Body of pancreas (tissue), 4 donors: ENCODE measurements around the gene SLC6A8. TPM values are rescaled to one million over a fixed set of nuclear protein-coding genes. Genes with fewer than 3 reads are reported as not detected.

Source experiments
- ATAC-seq: fragments of 150-250 bp; one replicate; pipeline ENCODE4 v1.9.1; 2016
- DNase-seq, 4 donors: peaks; one replicate each; pipeline ENCODE4 v3.0.0-alpha.2; 2019
- H3K27ac ChIP-seq, 4 donors: fragments of 200-600 bp; sonication (generic); 1 replicate in 3 of 4; 2 replicates in 1 of 4; pipeline versions ENCODE4 v1.5.1 to v1.6.1; 2016 to 2019; ENCODE audit warnings: mild to moderate bottlenecking in 1 of 4, mixed read lengths in 1 of 4, moderate library complexity in 1 of 4
- H3K27me3 ChIP-seq, 2 donors: fragments of 200-600 bp; sonication (generic); one replicate each; pipeline ENCODE4 v1.6.0; 2016; ENCODE audit warnings: mild to moderate bottlenecking in 1 of 2
- H3K36me3 ChIP-seq, 2 donors: fragments of 200-600 bp; sonication (generic); replicated peaks in 1 of 2; 2 replicates each; pipeline ENCODE4 v1.5.1; 2016; ENCODE audit warnings: low read depth in 2 of 2; ENCODE audit not compliant: insufficient read depth in 1 of 2
- H3K4me1 ChIP-seq: fragments of 200-600 bp; sonication (generic); one replicate; pipeline ENCODE4 v1.6.0; 2016
- H3K4me3 ChIP-seq, 2 donors: fragments of 200-600 bp; sonication (generic); 1 replicate in 1 of 2; 2 replicates in 1 of 2; pipeline ENCODE4 v1.5.1; 2016 to 2019
- H3K9me3 ChIP-seq, 3 donors: fragments of 200-600 bp; sonication (generic); 1 replicate in 2 of 3; 2 replicates in 1 of 3; pipeline ENCODE4 v1.5.1; 2016
- CTCF ChIP-seq, 7 experiments: fragments of 450-650 bp in 4 of 7; fragments of 200-600 bp in 3 of 7; sonication (generic) in 3 of 7; IDR thresholded peaks; one replicate each; pipeline ENCODE4 v1.5.1; 2016 to 2019; ENCODE audit warnings: antibody characterized with exemption in 7 of 7
- POLR2A ChIP-seq, 3 donors: fragments of 450-650 bp; IDR thresholded peaks; one replicate each; pipeline ENCODE4 v1.6.1; 2016; ENCODE audit warnings: antibody characterized with exemption in 3 of 3, mild to moderate bottlenecking in 2 of 3
- WGBS, 2 donors: methylation state at CpG; one replicate each; pipeline ENCODE4 v1.1.5; 2017; 5-methylcytosine and 5-hydroxymethylcytosine counted together
- intact Hi-C: fragments of 100-400 bp; cut with DNase I; formaldehyde crosslinking; loops from one replicate; pipeline ENCODE4 v1.15.1; 2023
- total RNA-seq, 2 donors: library from RNA; depleted of rRNA; stranded (reverse); fragments of >200 nt; gene quantifications; one replicate each; pipeline ENCODE4 v1.1.0, GENCODE V29; 2016

The SLC6A8 gene
- total RNA-seq, 2 donors from 2014 or later = 11.7 to 18.5 TPM

DNA sequence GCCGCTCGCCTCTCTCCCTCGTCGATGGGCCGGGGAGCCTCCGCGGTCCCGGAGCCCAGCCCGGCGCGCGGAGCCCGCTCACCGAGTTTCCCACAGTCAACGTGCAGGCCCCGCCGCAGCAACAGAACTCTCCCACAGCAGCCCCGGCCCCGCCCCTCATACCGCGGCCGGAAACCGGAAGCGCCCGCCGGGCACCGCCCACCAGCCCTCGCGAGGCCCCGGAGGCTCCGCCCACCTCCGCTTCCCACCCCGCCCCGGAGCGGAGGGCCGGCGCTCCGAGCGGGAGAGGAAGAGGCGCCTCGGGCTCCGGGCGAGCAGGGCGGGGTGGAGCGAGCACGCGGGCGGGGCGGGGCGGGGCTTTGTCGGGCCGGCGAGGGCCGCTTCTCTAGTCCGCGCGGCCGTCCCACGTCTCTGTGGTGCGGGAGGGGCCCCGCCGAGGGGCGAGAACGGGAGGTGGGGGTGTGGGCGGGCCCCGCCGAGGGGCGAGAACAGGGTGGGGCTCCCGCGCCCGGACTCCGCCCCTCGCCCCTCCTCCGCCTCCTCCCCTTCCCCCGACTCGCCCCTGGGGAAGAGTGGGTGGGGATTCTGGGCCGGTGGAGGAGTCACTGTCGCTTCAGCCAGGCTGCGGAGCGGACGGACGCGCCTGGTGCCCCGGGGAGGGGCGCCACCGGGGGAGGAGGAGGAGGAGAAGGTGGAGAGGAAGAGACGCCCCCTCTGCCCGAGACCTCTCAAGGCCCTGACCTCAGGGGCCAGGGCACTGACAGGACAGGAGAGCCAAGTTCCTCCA lies 36.7 kb downstream of the SLC6A8 start, which contains the start of the genes ABCD1 and BCAP31:
ABCD1 (plus strand) TSS at position 605 of the 787 bp plus-strand sequence. CDS start 411 bp downstream, outside the sequence.
BCAP31 (minus strand) TSS at position 136 of the 787 bp plus-strand sequence. CDS start 1,143 bp downstream, outside the sequence.
- Histone ChIP-seq H3K27ac (peak within 1 kb of the TSS; percentile 63 to 92 (median 87)), H3K27me3 (no peaks in the 10 kb centered on the region), H3K4me1 (peaks cover 77% of the 10 kb centered on the region), H3K9me3 (no peaks in the 10 kb centered on the region), H3K4me3 (peak within 1 kb of the TSS; percentile 36 to 58), H3K36me3 (no peaks in the 10 kb centered on the region)
- intact Hi-C loops = no loop called here
- peak; percentile 76 to 95 (median 91) for TF ChIP-seq POLR2A (IDR thresholded peaks at IDR 0.05)
- no peak for TF ChIP-seq CTCF (IDR thresholded peaks at IDR 0.05)
- WGBS, 2 donors = 1% methylated on average over 34 of the region's 88 CpGs; no CpG with 5 or more reads in 1 of the 2 donors
- peak; percentile 78 for ATAC-seq
- DNase-seq = peak; percentile 89 to 91 (median 90)

DNA sequence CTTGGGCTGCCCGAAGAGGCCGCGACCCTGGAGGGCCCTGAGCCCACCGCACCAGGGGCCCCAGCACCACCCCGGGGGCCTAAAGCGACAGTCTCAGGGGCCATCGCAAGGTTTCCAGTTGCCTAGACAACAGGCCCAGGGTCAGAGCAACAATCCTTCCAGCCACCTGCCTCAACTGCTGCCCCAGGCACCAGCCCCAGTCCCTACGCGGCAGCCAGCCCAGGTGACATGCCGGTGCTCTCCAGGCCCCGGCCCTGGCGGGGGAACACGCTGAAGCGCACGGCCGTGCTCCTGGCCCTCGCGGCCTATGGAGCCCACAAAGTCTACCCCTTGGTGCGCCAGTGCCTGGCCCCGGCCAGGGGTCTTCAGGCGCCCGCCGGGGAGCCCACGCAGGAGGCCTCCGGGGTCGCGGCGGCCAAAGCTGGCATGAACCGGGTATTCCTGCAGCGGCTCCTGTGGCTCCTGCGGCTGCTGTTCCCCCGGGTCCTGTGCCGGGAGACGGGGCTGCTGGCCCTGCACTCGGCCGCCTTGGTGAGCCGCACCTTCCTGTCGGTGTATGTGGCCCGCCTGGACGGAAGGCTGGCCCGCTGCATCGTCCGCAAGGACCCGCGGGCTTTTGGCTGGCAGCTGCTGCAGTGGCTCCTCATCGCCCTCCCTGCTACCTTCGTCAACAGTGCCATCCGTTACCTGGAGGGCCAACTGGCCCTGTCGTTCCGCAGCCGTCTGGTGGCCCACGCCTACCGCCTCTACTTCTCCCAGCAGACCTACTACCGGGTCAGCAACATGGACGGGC lies 37.5 kb downstream of the SLC6A8 start:
- DNase-seq = peak in 3 of 4 donors; percentile 21 to 37 (median 27)
- Histone ChIP-seq H3K9me3 (no peaks in the 10 kb centered on the region), H3K27me3 (no peaks in the 10 kb centered on the region), H3K4me3 (peak overlapping the region; percentile 10 to 36), H3K27ac (peak overlapping the region; percentile 63 to 92 (median 87)), H3K4me1 (peaks cover 70% of the 10 kb centered on the region), H3K36me3 (no peaks in the 10 kb centered on the region)
- TF ChIP-seq CTCF (IDR thresholded peaks at IDR 0.05) (no peak), POLR2A (IDR thresholded peaks at IDR 0.05) (no peak)
- no peak for ATAC-seq
- intact Hi-C loops = no loop called here
- 0 to 27% methylated on average over 1 to 19 of the region's 55 CpGs for WGBS, 2 donors

- no peaks in the 10 kb centered on the region for H3K27me3 ChIP-seq
- peaks cover 63% of the 10 kb centered on the region for H3K4me1 ChIP-seq
- intact Hi-C loops = no loop called here
- H3K36me3 ChIP-seq = no peaks in the 10 kb centered on the region
- ATAC-seq = no peak
- DNase-seq = peak in 1 of 4 donors; percentile 40
- 29% methylated on average over 32 of the region's 35 CpGs; no CpG with 5 or more reads in 1 of the 2 donors for WGBS, 2 donors
- H3K4me3 ChIP-seq = no peak overlapping the region
- TF ChIP-seq CTCF (IDR thresholded peaks at IDR 0.05) (no peak), POLR2A (IDR thresholded peaks at IDR 0.05) (no peak)
- peak overlapping the region; percentile 63 to 92 (median 87) for H3K27ac ChIP-seq
- H3K9me3 ChIP-seq = no peaks in the 10 kb centered on the region
Observed at GRCh38 chrX:153725832-153726285, 38.1 kb downstream of the SLC6A8 start.

DNA sequence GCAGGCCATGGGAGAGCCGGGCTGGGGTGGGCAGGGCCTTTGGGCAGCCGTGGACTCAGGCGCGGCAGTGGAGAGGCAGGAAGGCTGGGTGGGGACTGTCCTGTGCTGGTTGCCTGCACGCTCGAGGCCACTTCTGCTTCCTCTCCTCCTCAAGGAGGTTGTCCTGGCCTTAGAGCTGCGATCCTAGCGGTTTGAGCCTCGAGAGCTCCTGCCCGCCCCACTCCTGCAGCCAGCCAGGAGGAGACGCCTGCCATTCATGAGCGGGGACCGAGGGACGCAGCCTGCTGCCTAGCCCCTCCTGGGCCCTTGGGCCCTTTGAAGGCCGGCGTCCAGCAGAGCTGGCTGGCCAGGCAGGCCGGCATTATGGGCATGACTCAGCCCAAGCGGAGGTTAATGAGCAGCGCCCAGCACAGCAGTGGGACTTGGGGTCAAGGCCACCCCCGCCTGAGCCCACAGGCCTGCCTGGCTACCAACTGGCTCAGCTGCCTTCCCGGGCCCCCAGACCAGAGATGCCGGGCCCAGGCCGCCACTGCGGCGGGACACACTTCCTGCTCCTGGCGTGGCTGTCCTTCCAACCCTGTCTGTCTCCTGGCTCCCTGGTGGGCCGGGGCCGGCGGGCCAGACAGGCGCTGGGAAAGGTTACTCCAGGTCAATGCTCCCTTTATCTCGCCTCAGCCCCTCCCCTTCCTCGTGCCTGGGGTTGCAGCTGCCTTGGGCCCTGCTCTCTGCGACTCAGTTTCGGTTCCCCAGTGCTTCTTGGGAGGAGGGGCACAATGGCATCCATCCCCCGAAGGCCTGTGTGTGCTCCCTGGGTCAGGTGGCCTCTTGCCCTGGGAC lies 38.8 kb downstream of the SLC6A8 start:
- peak overlapping the region; percentile 63 to 92 (median 87) for H3K27ac ChIP-seq
- H3K27me3 ChIP-seq = no peaks in the 10 kb centered on the region
- ATAC-seq (peak; percentile 3), DNase-seq (peak; percentile 52 to 74 (median 66))
- WGBS, 2 donors = 0% methylated on average over 22 of the region's 35 CpGs; no CpG with 5 or more reads in 1 of the 2 donors
- H3K4me3 ChIP-seq = no peak overlapping the region
- intact Hi-C loops = no loop called here
- peaks cover 61% of the 10 kb centered on the region for H3K4me1 ChIP-seq
- TF ChIP-seq CTCF (IDR thresholded peaks at IDR 0.05) = no peak
- peak in 2 of 3 donors; percentile 12 to 45 for TF ChIP-seq POLR2A (IDR thresholded peaks at IDR 0.05)
- H3K9me3 ChIP-seq = no peaks in the 10 kb centered on the region
- no peaks in the 10 kb centered on the region for H3K36me3 ChIP-seq
